Testis (tissue), 3 donors: ENCODE measurements around the gene CERS4. TPM values are rescaled to one million over a fixed set of nuclear protein-coding genes. Genes with fewer than 3 reads are reported as not detected.
"Not testable (repeated sequence)": the region's sequence is repeated elsewhere in the genome, so short reads cannot be mapped to it uniquely, and the experiment has no call there.

ENCODE experiments used
- DNase-seq: peaks from one replicate; pipeline ENCODE4 v3.0.0-alpha.2; 2019
- H3K27ac ChIP-seq, 2 donors: fragments of 200-600 bp; sonication (generic); one replicate each; pipeline ENCODE4 v1.5.1; 2019
- H3K27me3 ChIP-seq: fragments of 200-600 bp; sonication (generic); one replicate; pipeline ENCODE4 v1.5.1; 2019
- H3K36me3 ChIP-seq: fragments of 200-600 bp; sonication (generic); one replicate; pipeline ENCODE4 v1.5.1; 2017; ENCODE audit warnings: low read depth; ENCODE audit errors: missing control alignments
- H3K4me1 ChIP-seq: fragments of 200-600 bp; sonication (generic); one replicate; pipeline ENCODE4 v1.5.1; 2019
- H3K4me3 ChIP-seq, 2 donors: fragments of 200-600 bp; sonication (generic); one replicate each; pipeline ENCODE4 v1.5.1; 2017 to 2019
- H3K9me3 ChIP-seq: fragments of 200-600 bp; sonication (generic); one replicate; pipeline ENCODE4 v1.5.1; 2017
- POLR2A ChIP-seq: fragments of 450-650 bp; IDR thresholded peaks from one replicate; pipeline ENCODE4 v1.6.1; 2017; ENCODE audit warnings: antibody characterized with exemption, mild to moderate bottlenecking, moderate library complexity
- WGBS, 2 donors: methylation state at CpG; one replicate each; pipeline ENCODE4 v1.1.5; 2018; 5-methylcytosine and 5-hydroxymethylcytosine counted together
- intact Hi-C: fragments of 100-400 bp; cut with DNase I; formaldehyde crosslinking; loops from one replicate; pipeline ENCODE4 v1.15.1; 2023; ENCODE audit warnings: low total_unique reads
- polyA plus RNA-seq: library from polyadenylated mRNA; stranded (reverse); fragments of 350-450 nt; fragmentation: Illumina TruSeq; extraction: RNeasy Lipid Tissue Mini Kit (QIAGEN cat#74804); gene quantifications from one replicate; pipeline ENCODE4 v1.2.3, GENCODE V29; 2014; ENCODE audit warnings: low read depth, low replicate concordance; ENCODE audit not compliant: insufficient read depth
- total RNA-seq, 2 donors: library from RNA; depleted of rRNA; stranded (reverse); fragments of >200 nt; gene quantifications; one replicate each; pipeline ENCODE4 v1.2.3, GENCODE V29; 2016
- TF ChIP-seq, protein P1 (sequence below), 3 experiments: fragments of 450-650 bp in 2 of 3; fragments of 200-600 bp in 1 of 3; sonication (generic) in 1 of 3; IDR thresholded peaks; one replicate each; pipeline ENCODE4 v1.5.1; 2016 to 2019; ENCODE audit warnings: antibody characterized with exemption in 3 of 3, mild to moderate bottlenecking in 2 of 3, moderate library complexity in 1 of 3

Gene CERS4
- total and polyA plus RNA-seq, 3 donors from 2014 or later: 35.2 to 105 (median 68.6) TPM

DNA sequence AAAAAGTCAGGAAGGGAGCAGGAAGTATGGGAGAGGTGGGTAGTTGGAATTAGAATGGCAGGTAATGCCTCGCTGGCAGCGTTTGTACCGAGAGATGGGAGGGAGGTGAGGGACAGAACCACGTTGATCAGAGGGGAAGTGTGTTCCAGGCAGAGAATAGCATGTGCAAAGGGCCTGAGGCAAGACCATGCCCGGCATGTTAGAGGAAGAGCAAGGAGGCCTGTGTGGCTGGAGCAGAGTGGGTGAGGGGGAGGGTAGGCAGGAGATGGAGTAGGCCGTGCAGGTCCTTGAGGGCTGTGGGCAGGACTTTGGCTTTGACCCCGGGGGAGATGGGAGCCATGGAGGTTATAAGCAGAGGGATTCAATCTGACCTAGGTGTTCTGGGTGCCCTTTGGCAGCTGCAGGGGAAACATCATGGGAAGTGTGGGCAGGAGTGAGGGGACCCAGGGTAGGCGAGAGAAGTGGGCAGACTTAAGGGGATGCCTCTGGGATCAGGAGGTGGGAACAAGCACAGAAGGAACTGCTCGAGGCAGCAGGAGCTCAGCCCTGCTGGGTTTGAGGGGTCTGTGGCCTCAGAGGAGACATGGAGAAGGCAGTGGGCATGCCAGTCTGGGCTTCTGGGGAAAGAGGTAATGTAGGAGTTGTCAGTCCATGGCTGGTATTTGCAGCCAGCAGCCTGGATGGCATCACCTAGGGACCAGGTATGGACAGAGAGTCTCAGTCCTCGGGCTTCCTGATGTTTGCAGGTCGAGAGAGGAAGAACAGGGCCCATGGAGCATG is 50.2 kb downstream of the CERS4 start:
- peak; percentile 8 for DNase-seq
- Histone ChIP-seq H3K27me3 (no peaks in the 10 kb centered on the region), H3K4me3 (no peak overlapping the region), H3K36me3 (no peaks in the 10 kb centered on the region), H3K27ac (no peak overlapping the region), H3K4me1 (no peaks in the 10 kb centered on the region), H3K9me3 (no peaks in the 10 kb centered on the region)
- intact Hi-C loops: loop anchor here (10.0 kb wide), 1 partner anchor 315 kb away; the partner anchor contains the start of gene TIMM44
- no peak for TF ChIP-seq POLR2A
- TF ChIP-seq, protein P1, sequence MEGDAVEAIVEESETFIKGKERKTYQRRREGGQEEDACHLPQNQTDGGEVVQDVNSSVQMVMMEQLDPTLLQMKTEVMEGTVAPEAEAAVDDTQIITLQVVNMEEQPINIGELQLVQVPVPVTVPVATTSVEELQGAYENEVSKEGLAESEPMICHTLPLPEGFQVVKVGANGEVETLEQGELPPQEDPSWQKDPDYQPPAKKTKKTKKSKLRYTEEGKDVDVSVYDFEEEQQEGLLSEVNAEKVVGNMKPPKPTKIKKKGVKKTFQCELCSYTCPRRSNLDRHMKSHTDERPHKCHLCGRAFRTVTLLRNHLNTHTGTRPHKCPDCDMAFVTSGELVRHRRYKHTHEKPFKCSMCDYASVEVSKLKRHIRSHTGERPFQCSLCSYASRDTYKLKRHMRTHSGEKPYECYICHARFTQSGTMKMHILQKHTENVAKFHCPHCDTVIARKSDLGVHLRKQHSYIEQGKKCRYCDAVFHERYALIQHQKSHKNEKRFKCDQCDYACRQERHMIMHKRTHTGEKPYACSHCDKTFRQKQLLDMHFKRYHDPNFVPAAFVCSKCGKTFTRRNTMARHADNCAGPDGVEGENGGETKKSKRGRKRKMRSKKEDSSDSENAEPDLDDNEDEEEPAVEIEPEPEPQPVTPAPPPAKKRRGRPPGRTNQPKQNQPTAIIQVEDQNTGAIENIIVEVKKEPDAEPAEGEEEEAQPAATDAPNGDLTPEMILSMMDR (IDR thresholded peaks at IDR 0.05): no peak
- 91 to 93% methylated on average over 9 to 11 of the region's 11 CpGs for WGBS, 2 donors

DNA sequence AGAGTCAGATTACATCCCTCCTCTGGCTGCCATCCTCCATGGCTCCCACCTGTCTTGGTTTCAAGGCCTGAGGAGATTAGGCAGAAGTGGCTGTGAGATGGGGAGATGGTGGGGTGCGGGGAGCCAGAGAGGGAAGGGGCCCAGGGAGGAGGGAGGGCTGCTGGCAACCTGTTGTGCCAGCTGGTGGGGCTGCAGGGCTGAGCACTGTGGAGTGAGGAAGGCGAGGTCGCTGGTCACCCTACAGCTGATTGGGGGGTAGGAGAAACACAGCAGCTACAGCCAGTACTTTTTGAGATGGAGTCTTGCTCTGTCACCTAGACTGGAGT is 50.7 kb downstream of the CERS4 start:
- no peaks in the 10 kb centered on the region for H3K27me3 ChIP-seq
- DNase-seq: peak; percentile 9
- no peaks in the 10 kb centered on the region for H3K36me3 ChIP-seq
- no peak for TF ChIP-seq POLR2A
- TF ChIP-seq, protein P1 (IDR thresholded peaks at IDR 0.05): no peak
- intact Hi-C loops: loop anchor here (10.0 kb wide), 1 partner anchor 315 kb away; the partner anchor contains the start of gene TIMM44
- H3K9me3 ChIP-seq: no peaks in the 10 kb centered on the region
- H3K4me3 ChIP-seq: no peak overlapping the region
- H3K4me1 ChIP-seq: no peaks in the 10 kb centered on the region
- H3K27ac ChIP-seq: no peak overlapping the region
- WGBS, 2 donors: 94 to 97% methylated on average over 3 of the region's 3 CpGs

DNA sequence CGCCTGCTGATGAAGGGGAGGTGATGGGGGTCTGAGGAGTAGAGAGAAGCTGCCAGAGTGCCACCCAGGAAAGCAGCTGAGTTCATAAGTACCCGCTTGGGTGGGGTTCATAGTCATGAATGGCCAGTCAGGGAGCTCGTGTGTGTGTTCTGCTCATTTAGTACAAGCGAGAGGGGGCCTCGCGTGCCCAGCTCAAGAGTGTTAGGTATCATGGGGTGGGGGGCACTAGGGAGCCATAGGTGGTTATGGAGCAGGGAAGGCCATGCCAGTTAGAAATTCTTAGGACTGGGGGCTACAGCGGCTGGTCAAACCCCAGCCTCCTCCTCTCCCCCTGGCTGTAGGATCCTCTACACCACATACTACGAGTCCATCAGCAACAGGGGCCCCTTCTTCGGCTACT is 52.2 kb downstream of the CERS4 start:
- Histone ChIP-seq H3K4me1 (no peaks in the 10 kb centered on the region), H3K9me3 (no peaks in the 10 kb centered on the region), H3K36me3 (no peaks in the 10 kb centered on the region), H3K27me3 (no peaks in the 10 kb centered on the region), H3K4me3 (no peak overlapping the region), H3K27ac (no peak overlapping the region)
- no peak for DNase-seq
- 91 to 92% methylated on average over 9 of the region's 9 CpGs for WGBS, 2 donors
- intact Hi-C loops: no loop called here
- TF ChIP-seq POLR2A: no peak
- TF ChIP-seq, protein P1 (IDR thresholded peaks at IDR 0.05): no peak

DNA sequence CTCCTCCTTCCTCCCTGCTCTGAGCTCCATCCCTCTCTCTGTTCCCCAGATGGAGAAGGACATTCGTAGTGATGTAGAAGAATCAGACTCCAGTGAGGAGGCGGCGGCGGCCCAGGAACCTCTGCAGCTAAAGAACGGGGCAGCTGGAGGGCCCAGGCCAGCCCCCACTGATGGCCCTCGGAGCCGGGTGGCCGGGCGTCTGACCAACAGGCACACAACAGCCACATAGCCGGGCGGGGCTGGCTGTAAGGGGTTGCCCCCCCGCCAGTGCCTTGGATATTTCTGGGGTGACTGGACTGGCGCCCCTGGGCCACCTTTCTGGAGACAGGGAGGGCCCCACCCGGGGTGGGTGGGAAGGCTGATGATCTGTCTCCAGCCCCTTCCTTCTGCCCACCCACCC is 52.7 kb downstream of the CERS4 start:
- H3K27ac ChIP-seq: no peak overlapping the region
- TF ChIP-seq, protein P1 (IDR thresholded peaks at IDR 0.05): no peak
- TF ChIP-seq POLR2A: no peak
- no peaks in the 10 kb centered on the region for H3K4me1 ChIP-seq
- H3K27me3 ChIP-seq: no peaks in the 10 kb centered on the region
- intact Hi-C loops: no loop called here
- peak; percentile 13 for DNase-seq
- no peaks in the 10 kb centered on the region for H3K36me3 ChIP-seq
- WGBS, 2 donors: 84 to 90% methylated on average over 10 to 14 of the region's 14 CpGs
- H3K9me3 ChIP-seq: no peaks in the 10 kb centered on the region
- no peak overlapping the region for H3K4me3 ChIP-seq

DNA sequence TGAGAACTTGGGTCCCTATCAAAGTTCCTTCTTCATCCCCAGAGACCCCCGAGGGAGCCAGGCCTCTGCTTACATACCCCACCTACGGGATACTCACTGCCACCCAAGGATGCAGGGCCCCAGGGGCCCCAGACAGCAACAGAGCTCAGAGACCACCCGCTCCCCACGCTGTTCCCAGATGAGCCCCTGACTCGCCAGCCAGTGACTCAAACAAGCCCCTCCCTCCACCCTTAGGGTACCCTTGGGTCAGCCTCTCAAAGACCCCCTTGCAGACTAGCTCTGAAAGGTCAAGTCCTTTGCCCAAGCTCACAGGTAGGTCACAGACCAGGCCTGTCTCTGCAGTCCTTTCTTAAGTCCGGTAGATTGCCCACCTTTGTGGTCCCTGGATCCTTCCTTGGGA is 53.3 kb downstream of the CERS4 start:
- intact Hi-C loops: no loop called here

DNA sequence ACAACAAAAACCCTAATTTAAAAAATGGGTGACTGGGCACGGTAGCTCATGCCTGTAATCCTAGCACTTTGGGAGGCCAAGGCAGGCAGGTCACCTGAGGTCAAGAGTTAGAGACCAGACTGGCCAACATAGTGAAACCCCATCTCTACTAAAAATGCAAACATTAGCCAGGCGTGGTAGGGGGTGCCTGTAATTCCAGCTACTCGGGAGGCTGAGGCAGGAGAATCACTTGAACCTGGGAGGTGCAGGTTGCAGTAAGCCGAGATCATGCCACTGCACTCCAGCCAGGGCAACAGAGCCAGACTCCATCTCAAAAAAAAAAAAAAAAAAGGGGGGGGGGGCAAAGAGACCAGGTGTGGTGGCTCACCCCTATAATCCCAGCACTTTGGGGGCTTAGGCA is 55.1 kb downstream of the CERS4 start:
- H3K36me3 ChIP-seq, H3K27me3 ChIP-seq, H3K9me3 ChIP-seq, H3K4me3 ChIP-seq, intact Hi-C loops, H3K4me1 ChIP-seq, H3K27ac ChIP-seq: not testable (repeated sequence)
- 92 to 94% methylated on average over 4 of the region's 4 CpGs for WGBS, 2 donors
- DNase-seq: peak; percentile 2

More for the DNA sequence above, 53.3 kb downstream of the CERS4 start:
- Histone ChIP-seq H3K27me3 (no peaks in the 10 kb centered on the region), H3K4me3 (no peak overlapping the region), H3K9me3 (no peaks in the 10 kb centered on the region), H3K36me3 (no peaks in the 10 kb centered on the region), H3K4me1 (no peaks in the 10 kb centered on the region), H3K27ac (no peak overlapping the region)
- DNase-seq: peak; percentile 12
- TF ChIP-seq, protein P1 (IDR thresholded peaks at IDR 0.05): no peak
- no peak for TF ChIP-seq POLR2A
- 94% methylated on average over 6 of the region's 6 CpGs for WGBS, 2 donors
